ENCODE results near the gene CRHR1. TPM values are rescaled to one million over a fixed set of nuclear protein-coding genes. Genes with fewer than 3 reads are reported as not detected.

The CRHR1 gene
- total and polyA plus RNA-seq, 4 donors, result not detected

- DNase-seq (no peak), ATAC-seq (ENCODE audit: insufficient read depth, low FRiP score) (no peak)
- Histone ChIP-seq H3K9me3 (ENCODE audit: control insufficient read depth in 4 of 4, insufficient read depth in 3 of 4, low read length in 3 of 4) (no peaks in the 10 kb centered on the region), H3K27me3 (ENCODE audit: control insufficient read depth in 3 of 3, insufficient read depth in 3 of 3, low read length in 2 of 3) (peaks cover 0 to 8% (median 0%) of the 10 kb centered on the region in 3 donors), H3K4me1 (ENCODE audit: control insufficient read depth in 5 of 5, insufficient read depth in 5 of 5, low read length in 5 of 5) (peaks cover 0 to 2% (median 0%) of the 10 kb centered on the region in 5 donors), H3K9ac (ENCODE audit: insufficient read depth in 1 of 2, low read length in 2 of 2) (no peak overlapping the region), H3K36me3 (ENCODE audit: control insufficient read depth in 4 of 4, insufficient read depth in 4 of 4, low read length in 4 of 4) (no peaks in the 10 kb centered on the region), H3K27ac (ENCODE audit: low read depth in 1 of 2, low read length in 1 of 2) (no peak overlapping the region), H3K4me3 (no peak overlapping the region)
- no peak for TF ChIP-seq CTCF (IDR thresholded peaks at IDR 0.05; ENCODE audit: control extremely low read depth, extremely low read depth)
- WGBS, 2 donors, result 91 to 96% methylated on average over 9 of the region's 9 CpGs
Observed at GRCh38 chr17:45821147-45821546, 37.0 kb downstream of the CRHR1 start.

GRCh38 chr17:45823598-45823997, 39.5 kb downstream of the CRHR1 start:
- no peak for DNase-seq
- Histone ChIP-seq H3K9me3 (ENCODE audit: control insufficient read depth in 4 of 4, insufficient read depth in 3 of 4, low read length in 3 of 4) (no peaks in the 10 kb centered on the region), H3K27ac (ENCODE audit: low read depth in 1 of 2, low read length in 1 of 2) (no peak overlapping the region), H3K27me3 (ENCODE audit: control insufficient read depth in 3 of 3, insufficient read depth in 3 of 3, low read length in 2 of 3) (peaks cover 0 to 8% (median 0%) of the 10 kb centered on the region in 3 donors), H3K9ac (ENCODE audit: insufficient read depth in 1 of 2, low read length in 2 of 2) (no peak overlapping the region), H3K4me1 (ENCODE audit: control insufficient read depth in 5 of 5, insufficient read depth in 5 of 5, low read length in 5 of 5) (no peaks in the 10 kb centered on the region), H3K4me3 (no peak overlapping the region), H3K36me3 (ENCODE audit: control insufficient read depth in 4 of 4, insufficient read depth in 4 of 4, low read length in 4 of 4) (no peaks in the 10 kb centered on the region)
- no peak for ATAC-seq (ENCODE audit: insufficient read depth, low FRiP score)
- 62 to 67% methylated on average over 10 of the region's 10 CpGs for WGBS, 2 donors
- no peak for TF ChIP-seq CTCF (IDR thresholded peaks at IDR 0.05; ENCODE audit: control extremely low read depth, extremely low read depth)

DNA sequence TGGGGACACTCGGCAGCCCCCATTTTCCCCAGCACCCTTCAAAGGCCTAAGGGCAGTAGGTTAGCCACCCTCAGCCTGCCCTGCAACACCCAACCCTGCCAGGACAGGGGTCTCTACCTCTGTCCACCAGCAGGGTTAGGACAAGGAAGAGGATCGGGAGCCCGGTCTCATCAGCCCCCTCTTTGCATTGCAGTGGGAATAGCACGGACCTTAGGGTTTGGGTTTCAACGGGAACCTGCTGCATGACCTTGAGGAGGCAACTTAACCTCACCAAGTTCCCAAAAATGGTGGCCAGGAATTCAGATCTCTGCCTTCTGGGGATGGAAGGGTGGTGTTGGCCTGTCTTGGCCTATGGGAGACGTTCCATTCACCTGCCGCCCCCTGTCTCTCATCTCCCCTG, 40.4 kb downstream of the CRHR1 start:
- ATAC-seq (ENCODE audit: insufficient read depth, low FRiP score) (no peak), DNase-seq (no peak)
- H3K4me3 ChIP-seq, result no peak overlapping the region
- WGBS, 2 donors, result 75 to 83% methylated on average over 7 of the region's 7 CpGs
- no peaks in the 10 kb centered on the region for H3K9me3 ChIP-seq (ENCODE audit: control insufficient read depth in 4 of 4, insufficient read depth in 3 of 4, low read length in 3 of 4)
- H3K27ac ChIP-seq (ENCODE audit: low read depth in 1 of 2, low read length in 1 of 2), result no peak overlapping the region
- H3K9ac ChIP-seq (ENCODE audit: insufficient read depth in 1 of 2, low read length in 2 of 2), result no peak overlapping the region
- H3K27me3 ChIP-seq (ENCODE audit: control insufficient read depth in 3 of 3, insufficient read depth in 3 of 3, low read length in 2 of 3), result peaks cover 0 to 8% (median 0%) of the 10 kb centered on the region in 3 donors
- H3K4me1 ChIP-seq (ENCODE audit: control insufficient read depth in 5 of 5, insufficient read depth in 5 of 5, low read length in 5 of 5), result no peaks in the 10 kb centered on the region
- no peak for TF ChIP-seq CTCF (IDR thresholded peaks at IDR 0.05; ENCODE audit: control extremely low read depth, extremely low read depth)
- no peaks in the 10 kb centered on the region for H3K36me3 ChIP-seq (ENCODE audit: control insufficient read depth in 4 of 4, insufficient read depth in 4 of 4, low read length in 4 of 4)

GRCh38 chr17:45824901-45825492, 40.9 kb downstream of the CRHR1 start:
- Histone ChIP-seq H3K36me3 (ENCODE audit: control insufficient read depth in 4 of 4, insufficient read depth in 4 of 4, low read length in 4 of 4) (no peaks in the 10 kb centered on the region), H3K9ac (ENCODE audit: insufficient read depth in 1 of 2, low read length in 2 of 2) (no peak overlapping the region), H3K4me1 (ENCODE audit: control insufficient read depth in 5 of 5, insufficient read depth in 5 of 5, low read length in 5 of 5) (no peaks in the 10 kb centered on the region), H3K27me3 (ENCODE audit: control insufficient read depth in 3 of 3, insufficient read depth in 3 of 3, low read length in 2 of 3) (peaks cover 0 to 8% (median 0%) of the 10 kb centered on the region in 3 donors), H3K27ac (ENCODE audit: low read depth in 1 of 2, low read length in 1 of 2) (no peak overlapping the region), H3K4me3 (no peak overlapping the region), H3K9me3 (ENCODE audit: control insufficient read depth in 4 of 4, insufficient read depth in 3 of 4, low read length in 3 of 4) (no peaks in the 10 kb centered on the region)
- ATAC-seq (ENCODE audit: insufficient read depth, low FRiP score) (no peak), DNase-seq (no peak)
- 83 to 88% methylated on average over 12 to 13 of the region's 13 CpGs for WGBS, 2 donors
- TF ChIP-seq CTCF (IDR thresholded peaks at IDR 0.05; ENCODE audit: control extremely low read depth, extremely low read depth), result no peak

Measured in lung (tissue), 12 donors.